Fibroblast of lung (primary cell): Measurements from ENCODE around the gene DOCK4. TPM values are rescaled to one million over a fixed set of nuclear protein-coding genes. Genes with fewer than 3 reads are reported as not detected.

ENCODE experiments used
- DNase-seq, 2 donors: peaks; one replicate each; pipeline versions ENCODE4 v3.0.0 to v3.0.0-alpha.2; 2010; ENCODE audit warnings: low read depth in 2 of 2
- H2AFZ ChIP-seq: 2 replicates; pipeline ENCODE4 v1.5.1; 2012; ENCODE audit warnings: low read length, control low read depth, inconsistent platforms
- H3K27ac ChIP-seq: 2 replicates; pipeline ENCODE4 v1.5.1; 2011; ENCODE audit warnings: low read length, control low read depth; ENCODE audit not compliant: insufficient read depth
- H3K27me3 ChIP-seq: 2 replicates; pipeline ENCODE4 v1.5.1; 2011; ENCODE audit warnings: mild to moderate bottlenecking, low read length; ENCODE audit not compliant: control insufficient read depth, insufficient read depth
- H3K36me3 ChIP-seq: 2 replicates; pipeline ENCODE4 v1.5.1; 2011; ENCODE audit warnings: low read length; ENCODE audit not compliant: control insufficient read depth, insufficient read depth
- H3K4me1 ChIP-seq: 2 replicates; pipeline ENCODE4 v1.5.1; 2011; ENCODE audit warnings: low read length; ENCODE audit not compliant: control insufficient read depth, insufficient read depth; ENCODE audit errors: extremely low read depth
- H3K4me2 ChIP-seq: 2 replicates; pipeline ENCODE4 v1.5.1; 2011; ENCODE audit warnings: low read length, control low read depth; ENCODE audit not compliant: insufficient read depth; ENCODE audit errors: extremely low read depth
- H3K4me3 ChIP-seq, 4 experiments: fragments of 200-600 bp in 1 of 4; sonication (generic) in 1 of 4; replicated peaks in 1 of 4; 2 replicates each; pipeline ENCODE4 v1.5.1; 2011 to 2016; ENCODE audit warnings: low read length in 4 of 4, low read depth in 3 of 4, mild to moderate bottlenecking in 3 of 4, control low read depth in 2 of 4, inconsistent platforms in 1 of 4, mixed read lengths in 1 of 4; ENCODE audit not compliant: insufficient read depth in 1 of 4; ENCODE audit errors: control extremely low read depth in 1 of 4
- H3K79me2 ChIP-seq: 2 replicates; pipeline ENCODE4 v1.5.1; 2012; ENCODE audit warnings: mild to moderate bottlenecking, low read length, inconsistent platforms; ENCODE audit not compliant: control insufficient read depth, insufficient read depth
- H3K9ac ChIP-seq: 2 replicates; pipeline ENCODE4 v1.5.1; 2011; ENCODE audit warnings: mild to moderate bottlenecking, low read length, control low read depth; ENCODE audit not compliant: insufficient read depth
- H3K9me3 ChIP-seq: 2 replicates; pipeline ENCODE4 v1.5.1; 2012; ENCODE audit warnings: low read depth, low read length; ENCODE audit not compliant: control insufficient read depth, insufficient read depth
- H4K20me1 ChIP-seq: 2 replicates; pipeline ENCODE4 v1.5.1; 2011; ENCODE audit warnings: low read length; ENCODE audit not compliant: control insufficient read depth, insufficient read depth; ENCODE audit errors: extremely low read depth
- EZH2 ChIP-seq: IDR thresholded peaks from 2 replicates; pipeline ENCODE4 v1.5.1; 2012; ENCODE audit warnings: low read length, control low read depth, mild to moderate bottlenecking; ENCODE audit errors: missing control alignments
- polyA plus RNA-seq, 2 donors: library from polyadenylated mRNA; depleted of rRNA in 1 of 2; stranded (reverse) in 1 of 2; unstranded in 1 of 2; fragments of >200 nt; gene quantifications; 2 replicates each; pipeline ENCODE4 v1.2.1, GENCODE V29; 2011 to 2012; ENCODE audit warnings: missing spikeins in 1 of 2
- total RNA-seq: library from RNA; depleted of rRNA; stranded (reverse); fragments of >200 nt; gene quantifications from 2 replicates; pipeline ENCODE4 v1.2.1, GENCODE V29; 2014
- TF ChIP-seq, protein P1 (sequence below), 2 donors: IDR thresholded peaks in 1 of 2; conservative IDR thresholded peaks in 1 of 2; 1 replicate in 1 of 2; 2 replicates in 1 of 2; pipeline ENCODE4 v1.5.1; 2011 to 2012; ENCODE audit warnings: low read length in 2 of 2, control low read depth in 1 of 2, inconsistent platforms in 1 of 2, low read depth in 1 of 2, mild to moderate bottlenecking in 1 of 2

Gene DOCK4
- total and polyA plus RNA-seq, 2 donors (not counting 1 experiment from before 2014, with no cell fraction given) = 20.8 to 39.3 TPM

DNA sequence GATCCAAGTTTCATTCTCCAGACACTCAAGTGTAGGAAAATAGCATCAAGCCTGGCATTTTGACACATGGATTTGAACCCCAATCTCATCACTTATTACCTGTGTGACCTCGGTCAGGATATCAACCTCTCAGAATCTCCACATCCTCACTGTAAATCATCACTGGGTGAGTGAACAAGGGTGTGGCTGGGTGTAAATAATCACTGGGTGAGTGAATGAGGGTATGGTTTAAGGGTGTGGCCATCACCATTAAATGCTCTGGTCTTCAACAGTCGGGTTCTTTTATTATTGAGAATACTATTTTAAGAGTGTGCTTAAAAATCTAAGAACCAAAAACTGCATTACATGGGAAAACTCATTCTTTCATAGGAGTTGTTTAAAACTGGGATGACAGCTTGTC lies 200.1 kb downstream of the DOCK4 start:
- no peaks in the 10 kb centered on the region for H3K79me2 ChIP-seq

GRCh38 chr7:112005205-112005775 lies 200.9 kb downstream of the DOCK4 start:
- no peak overlapping the region for H3K27ac ChIP-seq
- no peaks in the 10 kb centered on the region for H4K20me1 ChIP-seq
- no peak overlapping the region for H2AFZ ChIP-seq
- H3K4me1 ChIP-seq = no peaks in the 10 kb centered on the region
- H3K79me2 ChIP-seq = no peaks in the 10 kb centered on the region
- no peaks in the 10 kb centered on the region for H3K27me3 ChIP-seq
- no peak for TF ChIP-seq EZH2
- TF ChIP-seq, protein P1, sequence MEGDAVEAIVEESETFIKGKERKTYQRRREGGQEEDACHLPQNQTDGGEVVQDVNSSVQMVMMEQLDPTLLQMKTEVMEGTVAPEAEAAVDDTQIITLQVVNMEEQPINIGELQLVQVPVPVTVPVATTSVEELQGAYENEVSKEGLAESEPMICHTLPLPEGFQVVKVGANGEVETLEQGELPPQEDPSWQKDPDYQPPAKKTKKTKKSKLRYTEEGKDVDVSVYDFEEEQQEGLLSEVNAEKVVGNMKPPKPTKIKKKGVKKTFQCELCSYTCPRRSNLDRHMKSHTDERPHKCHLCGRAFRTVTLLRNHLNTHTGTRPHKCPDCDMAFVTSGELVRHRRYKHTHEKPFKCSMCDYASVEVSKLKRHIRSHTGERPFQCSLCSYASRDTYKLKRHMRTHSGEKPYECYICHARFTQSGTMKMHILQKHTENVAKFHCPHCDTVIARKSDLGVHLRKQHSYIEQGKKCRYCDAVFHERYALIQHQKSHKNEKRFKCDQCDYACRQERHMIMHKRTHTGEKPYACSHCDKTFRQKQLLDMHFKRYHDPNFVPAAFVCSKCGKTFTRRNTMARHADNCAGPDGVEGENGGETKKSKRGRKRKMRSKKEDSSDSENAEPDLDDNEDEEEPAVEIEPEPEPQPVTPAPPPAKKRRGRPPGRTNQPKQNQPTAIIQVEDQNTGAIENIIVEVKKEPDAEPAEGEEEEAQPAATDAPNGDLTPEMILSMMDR (conservative IDR thresholded peaks at IDR 0.05 in 1 of 2, IDR thresholded peaks at IDR 0.05 in 1 of 2; ENCODE audit: low read depth in 1 of 2, low read length in 2 of 2) = no peak
- no peak overlapping the region for H3K4me3 ChIP-seq
- no peak overlapping the region for H3K9ac ChIP-seq
- H3K4me2 ChIP-seq = no peak overlapping the region
- no peaks in the 10 kb centered on the region for H3K36me3 ChIP-seq
- DNase-seq = peak in 1 of 2 donors; percentile 57
- H3K9me3 ChIP-seq = no peaks in the 10 kb centered on the region

More for the DNA sequence above, 200.1 kb downstream of the DOCK4 start:
- Histone ChIP-seq H3K9ac (no peak overlapping the region), H3K36me3 (no peaks in the 10 kb centered on the region), H3K27ac (no peak overlapping the region), H3K4me1 (no peaks in the 10 kb centered on the region), H3K4me2 (no peak overlapping the region), H3K4me3 (no peak overlapping the region), H3K27me3 (no peaks in the 10 kb centered on the region), H4K20me1 (no peaks in the 10 kb centered on the region), H3K9me3 (no peaks in the 10 kb centered on the region), H2AFZ (no peak overlapping the region)
- DNase-seq = no peak
- TF ChIP-seq, protein P1 (conservative IDR thresholded peaks at IDR 0.05 in 1 of 2, IDR thresholded peaks at IDR 0.05 in 1 of 2; ENCODE audit: low read depth in 1 of 2, low read length in 2 of 2) = no peak
- TF ChIP-seq EZH2 = no peak

- Histone ChIP-seq H3K9me3 (no peaks in the 10 kb centered on the region), H3K9ac (no peak overlapping the region), H3K27me3 (no peaks in the 10 kb centered on the region), H3K4me3 (no peak overlapping the region), H3K4me2 (no peak overlapping the region), H3K79me2 (no peaks in the 10 kb centered on the region), H3K4me1 (no peaks in the 10 kb centered on the region), H4K20me1 (no peaks in the 10 kb centered on the region), H2AFZ (no peak overlapping the region), H3K27ac (no peak overlapping the region), H3K36me3 (no peaks in the 10 kb centered on the region)
- peak; percentile 74 to 93 for DNase-seq
- TF ChIP-seq EZH2 = no peak
Observed at GRCh38 chr7:112001091-112001826, 204.9 kb downstream of the DOCK4 start.
